KMS-11 (cell line): ENCODE data around the gene LKAAEAR1.

Source experiments
- H2AFZ ChIP-seq: fragments of 200-600 bp; sonication (generic); 2 replicates; pipeline ENCODE4 v1.6.1; 2016; ENCODE audit warnings: antibody characterized with exemption, mixed run types, low read depth
- H3K27ac ChIP-seq: fragments of 200-600 bp; sonication (generic); 2 replicates; pipeline ENCODE4 v1.6.1; 2016; ENCODE audit warnings: mild to moderate bottlenecking, mixed run types
- H3K27me3 ChIP-seq: fragments of 200-600 bp; sonication (generic); 2 replicates; pipeline ENCODE4 v1.6.1; 2017; ENCODE audit warnings: mild to moderate bottlenecking, low read depth, mixed run types, moderate library complexity; ENCODE audit not compliant: insufficient read depth
- H3K36me3 ChIP-seq: fragments of 200-600 bp; sonication (generic); 2 replicates; pipeline ENCODE4 v1.6.1; 2017; ENCODE audit warnings: mild to moderate bottlenecking, mixed run types; ENCODE audit not compliant: insufficient read depth
- H3K4me1 ChIP-seq: fragments of 200-600 bp; sonication (generic); 2 replicates; pipeline ENCODE4 v1.6.1; 2016; ENCODE audit warnings: mild to moderate bottlenecking, low read depth, mixed run types; ENCODE audit not compliant: poor library complexity, severe bottlenecking
- H3K4me2 ChIP-seq: fragments of 200-600 bp; sonication (generic); 2 replicates; pipeline ENCODE4 v1.7.0; 2016; ENCODE audit warnings: mild to moderate bottlenecking, mixed run types
- H3K4me3 ChIP-seq: fragments of 200-600 bp; sonication (generic); IDR thresholded peaks from 2 replicates; pipeline ENCODE4 v1.6.1; 2017; ENCODE audit warnings: low read depth, low read length, mixed read lengths; ENCODE audit not compliant: insufficient read depth
- H3K79me2 ChIP-seq: fragments of 200-600 bp; sonication (generic); 2 replicates; pipeline ENCODE4 v1.6.1; 2016; ENCODE audit warnings: low read depth, mixed run types; ENCODE audit not compliant: insufficient read depth
- H3K9ac ChIP-seq: fragments of 200-600 bp; sonication (generic); 2 replicates; pipeline ENCODE4 v1.6.1; 2016; ENCODE audit warnings: mild to moderate bottlenecking, mixed run types
- H4K20me1 ChIP-seq: fragments of 200-600 bp; sonication (generic); 2 replicates; pipeline ENCODE4 v1.6.1; 2016; ENCODE audit warnings: mild to moderate bottlenecking, mixed run types; ENCODE audit not compliant: insufficient read depth
- CTCF ChIP-seq: fragments of 200-600 bp; sonication (generic); conservative IDR thresholded peaks from 2 replicates; pipeline ENCODE4 v1.6.1; 2017; ENCODE audit warnings: low read depth, mild to moderate bottlenecking, antibody characterized with exemption, low read length, moderate library complexity, mixed read lengths

LKAAEAR1 gene

GRCh38 chr20:64077094-64077493 is 7.1 kb downstream of the LKAAEAR1 start:
- no peak overlapping the region for H3K9ac ChIP-seq

GRCh38 chr20:64076061-64076997 is 7.9 kb downstream of the LKAAEAR1 start:
- Histone ChIP-seq H3K79me2 (no peaks in the 10 kb centered on the region), H3K36me3 (no peaks in the 10 kb centered on the region), H3K4me2 (no peak overlapping the region), H2AFZ (no peak overlapping the region), H3K27ac (no peak overlapping the region), H3K4me3 (no peak overlapping the region), H3K27me3 (peaks cover 19% of the 10 kb centered on the region; the same call in 1 of the 2 replicates), H4K20me1 (no peaks in the 10 kb centered on the region), H3K9ac (no peak overlapping the region), H3K4me1 (peaks cover 20% of the 10 kb centered on the region)
- TF ChIP-seq CTCF: no peak

More at GRCh38 chr20:64077094-64077493, 7.1 kb downstream of the LKAAEAR1 start:
- Histone ChIP-seq H3K27ac (no peak overlapping the region), H2AFZ (no peak overlapping the region), H3K36me3 (no peaks in the 10 kb centered on the region), H4K20me1 (no peaks in the 10 kb centered on the region), H3K79me2 (no peaks in the 10 kb centered on the region), H3K4me1 (peaks cover 20% of the 10 kb centered on the region), H3K4me2 (no peak overlapping the region), H3K27me3 (peaks cover 27% of the 10 kb centered on the region; the same call in 1 of the 2 replicates), H3K4me3 (no peak overlapping the region)
- no peak for TF ChIP-seq CTCF

GRCh38 chr20:64075556-64075955 is 8.6 kb downstream of the LKAAEAR1 start:
- H3K27me3 ChIP-seq: peaks cover 12% of the 10 kb centered on the region; the same call in 1 of the 2 replicates
- H3K4me3 ChIP-seq: no peak overlapping the region
- no peaks in the 10 kb centered on the region for H3K79me2 ChIP-seq
- TF ChIP-seq CTCF: no peak
- H3K9ac ChIP-seq: no peak overlapping the region
- no peak overlapping the region for H3K4me2 ChIP-seq
- peaks cover 20% of the 10 kb centered on the region for H3K4me1 ChIP-seq
- no peak overlapping the region for H2AFZ ChIP-seq
- no peak overlapping the region for H3K27ac ChIP-seq
- no peaks in the 10 kb centered on the region for H4K20me1 ChIP-seq
- H3K36me3 ChIP-seq: no peaks in the 10 kb centered on the region

GRCh38 chr20:64074963-64075362 is 9.2 kb downstream of the LKAAEAR1 start:
- Histone ChIP-seq H3K9ac (no peak overlapping the region), H3K27ac (no peak overlapping the region), H3K27me3 (0 out of 2 replicates have a peak, but pooled peaks cover 6% of the 10 kb centered on the region), H3K79me2 (no peaks in the 10 kb centered on the region), H3K4me1 (peaks cover 20% of the 10 kb centered on the region), H3K4me2 (no peak overlapping the region), H3K4me3 (no peak overlapping the region), H4K20me1 (no peaks in the 10 kb centered on the region), H2AFZ (no peak overlapping the region), H3K36me3 (no peaks in the 10 kb centered on the region)
- TF ChIP-seq CTCF: no peak
